HG02678 (cell line): Measurements from ENCODE around the gene NTN4.
"Not testable (repeated sequence)": the region's sequence is repeated elsewhere in the genome, so short reads cannot be mapped to it uniquely, and the experiment has no call there.

ENCODE experiments used
- ATAC-seq: cut with Tn5 transposase; IDR thresholded peaks from one replicate; pipeline ENCODE4 v1.9.1; 2021; ENCODE audit warnings: mild to moderate bottlenecking, moderate library complexity; ENCODE audit not compliant: unreplicated experiment

Gene NTN4

DNA sequence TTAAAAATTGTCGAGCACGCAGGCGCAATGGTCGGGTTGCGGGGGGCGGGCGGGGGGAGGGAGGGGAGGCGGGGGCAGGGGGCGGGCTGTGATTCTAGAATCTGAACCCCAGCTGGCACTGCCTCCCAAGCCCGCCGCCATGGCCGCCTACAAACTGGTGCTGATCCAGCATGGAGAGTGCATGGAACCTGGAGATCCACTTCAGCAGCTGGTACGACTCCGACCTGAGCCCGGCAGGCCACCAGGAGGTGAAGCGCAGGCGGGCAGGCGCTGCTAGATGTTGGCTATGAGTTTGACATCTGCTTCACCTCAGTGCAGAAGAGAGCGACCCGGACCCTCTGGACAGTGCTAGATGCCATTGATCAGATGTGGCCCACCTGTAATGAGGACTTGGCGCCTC lies 118.4 kb downstream of the NTN4 start:
- ATAC-seq = no peak

- ATAC-seq = no peak
Measured at GRCh38 chr12:95671265-95671664, 119.3 kb downstream of the NTN4 start.

GRCh38 chr12:95663525-95663924 lies 127.0 kb downstream of the NTN4 start:
- no peak for ATAC-seq

DNA sequence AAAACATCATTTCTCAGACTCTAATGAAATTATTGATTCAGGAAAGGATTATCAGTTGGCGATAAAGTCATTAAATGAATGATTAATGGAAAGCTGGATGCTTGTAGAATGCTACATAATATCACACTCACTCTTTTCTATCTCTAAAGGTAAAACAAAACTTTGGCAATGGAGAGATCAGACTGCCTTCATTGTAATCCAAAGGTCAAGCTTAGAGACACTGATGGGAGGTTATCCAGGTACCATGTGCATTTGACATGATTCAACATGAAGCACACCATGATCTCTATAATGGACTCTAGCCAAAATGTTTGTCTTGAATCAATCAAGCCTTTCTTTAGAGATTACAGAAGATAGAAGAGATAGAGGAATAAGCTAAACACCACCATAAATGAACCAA lies 129.2 kb downstream of the NTN4 start:
- ATAC-seq = no peak

- ATAC-seq = no peak
Measured at GRCh38 chr12:95658386-95658785, 132.2 kb downstream of the NTN4 start.

DNA sequence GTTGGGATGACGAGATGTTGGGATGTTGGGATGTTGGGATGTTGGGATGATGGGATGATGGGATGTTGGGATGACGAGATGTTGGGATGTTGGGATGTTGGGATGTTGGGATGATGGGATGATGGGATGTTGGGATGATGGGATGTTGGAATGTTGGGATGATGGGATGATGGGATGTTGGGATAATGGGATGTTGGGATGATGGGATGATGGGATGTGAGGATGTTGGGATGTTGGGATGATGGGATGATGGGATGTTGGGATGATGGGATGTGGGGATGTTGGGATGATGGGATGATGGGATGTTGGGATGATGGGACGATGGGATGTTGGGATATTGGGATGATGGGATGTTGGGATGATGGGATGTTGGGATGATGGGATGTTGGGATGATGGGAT lies 135.9 kb downstream of the NTN4 start:
- not testable (repeated sequence) for ATAC-seq

DNA sequence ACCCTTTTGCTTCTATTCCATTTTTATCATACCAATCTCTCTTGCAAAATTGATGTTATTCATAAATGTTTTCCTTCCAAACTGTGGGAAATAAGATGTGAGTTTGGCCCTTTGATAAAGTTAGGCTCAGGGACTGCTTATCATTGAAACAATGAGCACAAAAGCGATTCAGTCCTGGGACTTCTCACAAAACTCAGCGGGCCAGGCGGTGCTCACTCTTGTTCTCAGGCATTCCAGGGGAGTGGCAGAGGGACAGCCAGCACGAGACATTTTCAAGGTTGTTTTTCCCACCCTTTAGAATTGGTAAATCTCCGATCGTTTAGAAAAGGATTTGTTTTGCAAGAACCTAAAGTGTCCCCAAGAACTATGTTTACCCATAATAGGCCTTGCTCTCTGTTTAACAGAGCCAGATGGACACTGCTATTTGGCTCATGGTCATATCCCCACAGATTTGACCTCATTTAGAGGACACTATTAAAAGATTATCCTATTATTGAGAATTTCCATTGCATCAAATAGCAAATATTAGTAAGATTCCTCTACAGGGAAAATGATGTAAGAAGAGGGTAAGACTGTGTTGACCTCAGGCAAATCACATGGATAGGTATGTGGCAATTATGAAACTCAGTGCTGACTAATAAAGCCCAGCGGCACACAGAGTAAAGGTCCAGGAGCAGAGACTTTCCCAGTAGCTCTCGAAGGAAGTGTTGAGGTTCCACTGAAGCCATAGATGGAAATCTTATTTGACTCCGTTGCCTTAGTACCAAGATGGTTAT lies 136.6 kb downstream of the NTN4 start:
- no peak for ATAC-seq

DNA sequence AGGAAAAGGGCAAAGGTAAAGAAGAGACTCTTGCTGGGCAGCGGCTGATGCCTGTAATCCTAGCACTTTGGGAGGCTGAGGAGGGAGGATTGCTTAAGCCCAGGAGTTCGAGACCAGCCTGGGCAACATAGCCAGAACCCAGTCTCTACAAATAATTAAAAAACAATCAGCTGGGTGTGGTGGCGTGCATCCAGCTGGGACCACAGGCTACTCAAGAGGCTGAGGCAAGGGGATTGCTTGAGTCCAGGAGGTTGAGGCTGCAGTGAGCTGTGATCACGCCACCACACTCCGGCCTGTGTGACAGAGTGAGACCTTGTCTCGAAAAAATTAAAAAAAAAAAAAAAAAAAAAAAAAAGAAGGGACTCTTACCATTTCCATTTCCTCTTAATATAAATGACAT lies 138.9 kb downstream of the NTN4 start:
- ATAC-seq = no peak

GRCh38 chr12:95648990-95649791 lies 141.4 kb downstream of the NTN4 start:
- ATAC-seq = no peak

DNA sequence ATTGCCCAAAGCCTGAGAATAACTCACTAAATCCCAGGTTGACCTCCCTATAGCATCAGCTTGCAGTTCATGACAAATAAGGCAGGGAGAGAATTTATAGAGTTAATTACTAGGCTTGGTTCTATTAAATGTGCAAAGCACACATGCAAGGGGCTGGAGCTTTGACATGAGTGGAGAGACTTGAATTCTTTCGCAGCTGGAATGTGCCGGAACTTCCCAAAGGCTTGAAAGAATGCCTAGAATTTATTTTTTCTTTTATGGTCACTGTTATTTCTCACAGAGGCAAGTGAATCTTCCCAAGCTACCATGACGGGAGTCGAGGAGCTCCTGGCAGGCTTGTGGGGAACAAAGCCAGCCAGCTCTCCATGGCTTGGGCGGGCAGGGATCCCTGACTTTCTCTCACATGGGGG lies 143.8 kb downstream of the NTN4 start:
- no peak for ATAC-seq

- ATAC-seq = no peak
Measured at GRCh38 chr12:95643256-95643655, 147.3 kb downstream of the NTN4 start.

DNA sequence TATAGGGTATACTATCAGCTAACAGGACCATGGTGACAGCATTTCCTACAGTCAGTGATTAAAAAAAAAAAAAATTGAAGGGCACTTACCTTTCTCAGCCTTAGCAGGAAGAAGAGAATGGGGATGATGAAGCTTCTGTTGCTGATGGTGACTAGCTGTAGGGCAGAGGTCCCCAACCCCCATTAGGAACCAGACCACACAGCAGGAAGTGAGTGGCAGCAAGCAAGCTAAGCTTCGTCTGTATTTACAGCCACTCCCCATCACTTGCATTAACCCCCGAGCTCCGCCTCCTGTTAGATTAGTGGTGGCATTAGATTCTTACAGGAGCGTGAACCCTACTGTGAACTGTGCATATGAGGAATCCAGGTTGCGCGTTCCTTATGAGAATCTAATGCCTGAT lies 148.0 kb downstream of the NTN4 start:
- ATAC-seq = no peak

DNA sequence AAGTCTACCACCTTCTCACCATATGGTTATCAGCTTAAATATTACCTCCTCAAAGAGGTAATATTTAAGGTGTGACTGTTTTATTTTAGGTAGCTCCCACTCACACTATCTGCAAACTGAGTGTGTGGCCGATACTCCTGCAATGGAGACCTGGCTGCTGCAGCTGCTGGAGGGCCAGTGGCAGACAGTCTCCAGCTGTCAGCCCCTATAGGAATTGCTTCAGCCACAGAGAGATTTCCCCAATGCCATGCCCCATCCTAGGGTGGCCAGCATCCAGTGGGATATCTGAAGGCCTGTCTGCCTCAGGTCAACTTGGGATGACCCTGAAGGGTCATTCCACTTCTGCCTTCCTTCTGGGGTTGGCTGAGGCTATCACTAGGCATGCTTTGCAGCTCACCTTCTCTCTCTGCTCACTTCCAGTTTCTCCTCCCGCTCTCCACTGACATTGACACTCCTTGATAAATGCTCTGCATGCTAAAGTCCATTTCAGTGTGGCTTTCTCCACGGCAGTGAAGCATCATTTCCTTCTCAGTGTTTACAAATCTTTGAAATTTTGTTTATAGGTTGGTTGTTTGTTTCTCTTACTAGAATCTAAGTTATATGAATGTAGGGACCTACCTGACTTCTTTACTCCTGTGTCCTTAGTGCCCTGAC lies 149.1 kb downstream of the NTN4 start:
- no peak for ATAC-seq

DNA sequence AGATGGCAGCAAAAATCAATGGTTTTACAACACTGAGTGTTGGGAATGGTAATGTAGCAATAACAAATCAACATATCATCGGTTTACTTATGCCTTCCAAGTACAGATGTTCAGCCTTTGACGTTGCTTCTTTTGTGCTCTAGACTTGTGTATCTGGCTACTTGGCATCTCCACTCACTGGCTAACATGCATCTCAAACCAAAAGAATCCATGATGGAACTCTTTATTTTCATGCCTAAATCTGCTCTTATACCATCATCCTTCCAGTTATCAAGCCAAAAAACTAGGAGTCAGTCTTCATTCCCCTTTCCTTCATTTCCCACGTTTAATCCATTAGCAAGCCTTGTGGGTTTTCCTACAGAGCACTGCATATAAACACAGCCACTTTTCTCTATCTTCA lies 150.0 kb downstream of the NTN4 start:
- no peak for ATAC-seq

- ATAC-seq = no peak
Measured at GRCh38 chr12:95637471-95638155, 153.0 kb downstream of the NTN4 start.

DNA sequence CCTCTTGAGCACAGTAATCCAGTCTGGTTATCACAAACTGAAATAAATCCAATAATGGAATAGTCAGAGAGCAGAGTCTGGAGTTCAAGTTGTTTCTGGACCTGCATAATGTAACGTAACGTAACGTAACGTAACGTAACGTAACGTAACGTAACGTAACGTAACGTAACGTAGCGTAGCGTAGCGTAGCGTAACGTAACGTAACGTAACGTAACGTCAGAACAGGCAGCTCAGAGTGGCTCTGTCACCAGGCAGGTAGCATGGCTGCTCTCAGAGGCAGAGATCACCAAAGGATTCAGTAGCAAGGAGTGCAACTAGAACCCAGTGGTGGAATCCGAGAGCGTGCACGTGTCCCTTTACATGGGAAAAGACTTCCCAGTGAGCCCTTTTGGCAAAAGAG lies 153.6 kb downstream of the NTN4 start:
- ATAC-seq = no peak

GRCh38 chr12:95634622-95635621 lies 155.6 kb downstream of the NTN4 start:
- ATAC-seq = peak; percentile 47

GRCh38 chr12:95633732-95634465 lies 156.7 kb downstream of the NTN4 start:
- no peak for ATAC-seq

DNA sequence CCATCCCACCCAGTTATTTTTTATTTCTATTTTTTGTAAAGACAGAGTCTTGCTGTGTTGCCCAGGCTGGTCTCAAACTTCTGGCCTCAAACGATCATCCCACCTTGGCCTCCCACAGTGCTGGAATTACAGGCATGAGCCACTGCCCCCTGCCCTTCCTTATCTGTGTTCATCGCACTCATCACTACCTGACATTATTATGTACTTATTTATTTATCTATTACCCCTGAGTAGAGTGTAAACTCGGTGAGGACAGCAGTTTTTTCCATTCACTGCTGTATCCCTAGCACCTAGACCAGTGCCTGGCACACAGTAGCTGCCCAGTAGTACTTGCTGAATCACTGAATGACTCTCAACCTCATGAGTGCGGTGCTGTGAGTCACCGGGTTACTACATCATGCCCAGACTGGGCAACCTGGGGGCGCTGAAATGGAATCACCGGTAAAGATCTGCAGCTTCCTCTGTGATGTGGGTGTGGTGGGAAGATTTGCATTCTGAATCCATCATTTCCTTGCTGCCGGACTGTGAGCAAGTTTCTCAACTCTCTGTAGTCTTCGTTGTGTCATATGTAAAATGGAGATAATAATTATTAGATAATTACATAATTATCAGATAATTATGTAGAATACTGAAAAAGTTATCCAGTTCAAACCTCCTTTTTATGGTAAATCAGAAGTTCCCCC lies 157.4 kb downstream of the NTN4 start:
- no peak for ATAC-seq
